GM19463 (cell line): ENCODE results near the gene BSG.

Experiments
- ATAC-seq: cut with Tn5 transposase; IDR thresholded peaks from one replicate; pipeline ENCODE4 v1.9.1; 2021; ENCODE audit warnings: mild to moderate bottlenecking, moderate library complexity; ENCODE audit not compliant: unreplicated experiment

BSG gene

GRCh38 chr19:572140-572742, at the start of gene BSG:
Gene BSG (plus strand): TSS chr19:572596. CDS start chr19:572635, 39 bp downstream.
- ATAC-seq = peak; percentile 75

DNA sequence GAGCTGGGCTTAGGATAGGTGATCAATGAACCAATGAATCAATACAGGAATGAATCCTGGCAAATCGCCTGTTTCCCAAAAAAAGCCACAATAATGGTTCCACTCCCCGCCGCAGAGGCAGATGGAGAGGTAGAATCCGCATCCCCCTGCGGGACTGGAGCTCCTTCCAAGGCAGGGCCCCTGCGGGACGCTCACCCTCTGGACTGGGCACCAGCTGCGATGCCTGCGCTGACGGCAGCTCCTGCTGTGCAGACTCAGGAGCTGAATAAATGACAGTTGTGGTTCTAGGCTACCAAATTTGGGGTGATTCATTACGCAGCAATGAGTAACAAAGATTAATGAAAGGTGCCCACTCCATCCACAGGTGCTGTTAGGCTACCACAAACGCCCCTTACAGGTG, 49.7 kb upstream of the BSG start:
- no peak for ATAC-seq

GRCh38 chr19:524062-524674, 48.2 kb upstream of the BSG start:
- ATAC-seq = no peak

- ATAC-seq = no peak
These were observed 47.4 kb upstream of the BSG start for GRCh38 chr19:525029-525428.

GRCh38 chr19:525857-526419, 46.5 kb upstream of the BSG start:
- no peak for ATAC-seq

- no peak for ATAC-seq
These were observed 42.0 kb upstream of the BSG start for GRCh38 chr19:530134-531008.

DNA sequence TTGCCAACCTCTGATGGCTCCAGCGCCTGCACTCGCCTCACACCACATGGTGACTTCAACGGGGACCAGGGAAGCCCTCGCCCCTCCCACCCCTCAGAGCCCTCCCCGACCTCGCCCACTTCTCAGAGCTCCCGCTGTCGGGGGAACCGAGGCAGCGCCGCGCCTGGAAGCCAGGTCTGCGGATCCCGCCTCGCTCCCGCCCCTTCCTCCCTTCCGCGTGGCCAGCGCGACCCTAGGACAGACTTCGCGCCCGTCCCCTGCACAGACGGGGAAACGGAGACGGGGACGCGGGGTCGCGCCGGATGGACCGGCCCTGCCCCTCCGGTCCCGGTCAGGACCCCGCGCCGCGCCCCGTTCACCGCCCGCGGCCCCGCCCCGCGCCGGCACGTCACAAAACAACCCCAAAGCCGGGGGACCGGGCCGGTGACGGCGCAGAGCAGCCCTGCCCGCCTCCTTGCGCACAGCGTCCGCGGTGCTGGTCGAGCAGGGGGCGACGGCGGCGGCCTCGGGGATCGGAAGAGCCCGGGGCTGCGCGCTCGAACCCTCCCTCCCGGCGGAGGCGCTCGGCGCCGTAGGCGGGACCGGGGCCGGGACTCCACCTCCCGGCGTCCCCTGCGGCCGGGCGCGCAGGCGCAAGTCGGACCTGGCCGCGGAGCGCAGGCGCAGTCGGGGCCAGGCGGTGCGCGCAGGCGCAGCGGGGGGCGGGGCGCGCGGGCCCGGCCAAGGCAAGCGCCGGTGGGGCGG, 41.2 kb upstream of the BSG start:
- peak; percentile 62 for ATAC-seq

- peak; percentile 30 for ATAC-seq
These were observed 40.4 kb upstream of the BSG start, which contains the start of gene CDC34 for GRCh38 chr19:531753-532560. Gene CDC34 (plus strand): TSS chr19:531760. CDS start chr19:531932, 172 bp downstream.

DNA sequence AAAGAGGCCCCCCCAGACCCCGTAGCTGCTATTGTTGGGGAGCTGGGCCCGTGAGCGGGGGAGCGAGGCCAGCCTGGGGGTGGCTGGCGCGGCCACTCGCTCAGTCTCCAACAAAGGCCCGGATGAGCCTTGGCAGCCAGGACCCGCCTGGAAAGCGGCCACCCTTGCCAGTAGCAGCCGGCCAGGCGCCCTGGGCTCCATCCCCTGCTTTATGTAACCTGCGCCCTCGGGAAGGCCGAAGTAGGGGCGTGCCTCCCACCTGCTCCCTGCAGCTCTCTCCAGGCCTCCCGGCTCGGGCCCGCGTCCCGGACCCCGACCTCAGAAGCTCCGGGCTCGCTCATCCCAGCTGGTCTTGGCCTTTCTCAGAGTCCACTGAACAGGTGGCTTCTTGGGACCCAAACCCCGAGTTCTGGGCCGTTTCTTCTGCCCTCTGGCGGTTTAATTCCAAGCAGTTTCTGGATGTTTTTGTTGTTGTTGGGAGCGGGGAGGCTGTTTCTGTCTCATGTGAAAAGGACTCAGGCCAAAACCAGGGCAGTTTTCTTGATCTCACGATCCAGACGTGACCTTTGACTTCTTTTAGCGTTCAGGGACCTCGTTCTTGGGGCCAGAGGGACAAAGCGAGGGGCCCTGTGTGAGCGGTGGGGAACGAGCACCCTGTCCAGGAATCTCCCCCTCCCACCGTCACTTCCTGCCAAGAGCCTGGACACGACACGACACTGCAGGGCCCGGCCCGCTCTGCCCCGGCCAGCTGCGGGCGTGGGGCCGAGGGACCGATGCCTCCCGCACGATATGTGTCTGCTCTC, 39.6 kb upstream of the BSG start:
- ATAC-seq = no peak

DNA sequence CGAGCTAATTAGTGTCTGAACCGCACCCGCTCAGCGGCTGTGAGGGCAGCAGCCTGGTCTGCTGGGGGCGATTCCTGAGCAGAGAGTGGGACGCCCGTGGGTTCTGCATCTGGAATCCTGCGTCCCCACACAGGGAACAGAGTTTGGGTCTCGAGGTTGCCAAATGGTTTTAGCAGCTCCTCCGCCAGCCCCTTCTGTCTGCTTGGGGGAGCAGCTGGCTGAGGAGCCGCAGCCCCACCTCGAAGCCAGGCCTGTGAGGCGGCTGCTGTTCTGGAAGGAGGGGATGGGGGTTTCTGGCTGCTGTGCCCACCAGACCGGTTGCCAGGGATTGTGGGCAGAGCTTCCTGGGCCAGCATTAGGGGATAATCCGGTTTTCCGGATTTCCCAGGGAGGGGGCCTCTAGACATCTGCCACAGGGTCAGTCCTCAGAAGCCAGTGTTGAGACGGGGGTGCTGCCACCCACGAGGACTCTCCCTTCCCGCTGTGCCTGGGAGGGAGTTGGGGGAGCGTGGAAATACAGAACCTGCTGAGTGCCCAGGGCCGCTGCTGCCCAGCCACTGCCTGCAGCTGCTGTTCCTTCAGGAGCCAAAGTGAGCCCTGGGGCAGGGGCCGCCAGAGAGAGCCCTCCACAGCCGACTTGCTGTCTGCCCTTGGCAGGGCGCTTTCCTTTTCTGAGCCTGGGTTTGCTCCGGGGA, 38.9 kb upstream of the BSG start:
- ATAC-seq = no peak

DNA sequence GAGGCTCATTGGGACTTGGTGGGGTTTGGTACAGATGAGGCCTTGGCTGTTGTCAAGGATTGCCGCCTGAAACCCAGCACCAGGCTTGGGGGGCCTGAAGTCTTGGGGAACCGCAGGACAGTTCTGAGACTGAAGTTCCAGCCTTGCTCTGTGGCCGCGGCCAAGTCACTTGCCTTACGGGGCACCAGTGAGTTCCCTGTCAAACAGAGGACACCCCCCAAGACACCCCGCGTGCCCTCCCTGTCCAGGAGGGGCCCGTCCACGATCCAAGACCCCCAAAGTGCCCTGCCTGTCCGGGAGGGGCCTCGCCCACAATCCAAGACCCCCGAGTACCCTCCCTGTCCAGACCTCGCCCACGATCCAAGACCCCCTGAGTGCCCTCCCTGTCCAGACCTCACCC, 38.3 kb upstream of the BSG start:
- ATAC-seq = no peak

- ATAC-seq = no peak
These were observed 37.2 kb upstream of the BSG start for GRCh38 chr19:535017-535835.

GRCh38 chr19:536031-536880, 36.1 kb upstream of the BSG start:
- no peak for ATAC-seq

DNA sequence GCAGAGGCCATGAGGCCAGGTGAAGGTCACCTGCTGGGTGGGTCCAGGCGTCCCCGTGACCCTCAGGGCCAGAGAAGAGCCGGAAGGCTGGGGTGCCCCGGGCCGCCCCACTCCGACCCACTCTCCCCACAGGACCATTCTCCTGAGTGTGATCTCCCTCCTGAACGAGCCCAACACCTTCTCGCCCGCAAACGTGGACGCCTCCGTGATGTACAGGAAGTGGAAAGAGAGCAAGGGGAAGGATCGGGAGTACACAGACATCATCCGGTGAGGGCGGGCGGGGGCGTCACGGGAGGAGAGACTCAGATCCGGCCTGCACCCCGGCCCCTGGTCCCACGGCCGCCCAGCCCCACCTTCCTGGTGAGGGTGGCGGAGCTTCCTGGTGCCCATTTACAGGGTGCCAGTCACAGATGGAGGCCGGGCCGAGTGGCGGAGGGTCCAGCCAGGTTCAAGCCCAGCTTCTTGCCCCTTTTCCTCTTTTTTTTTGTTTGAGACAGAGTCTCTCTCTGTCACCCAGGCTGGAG, 35.5 kb upstream of the BSG start:
- no peak for ATAC-seq

DNA sequence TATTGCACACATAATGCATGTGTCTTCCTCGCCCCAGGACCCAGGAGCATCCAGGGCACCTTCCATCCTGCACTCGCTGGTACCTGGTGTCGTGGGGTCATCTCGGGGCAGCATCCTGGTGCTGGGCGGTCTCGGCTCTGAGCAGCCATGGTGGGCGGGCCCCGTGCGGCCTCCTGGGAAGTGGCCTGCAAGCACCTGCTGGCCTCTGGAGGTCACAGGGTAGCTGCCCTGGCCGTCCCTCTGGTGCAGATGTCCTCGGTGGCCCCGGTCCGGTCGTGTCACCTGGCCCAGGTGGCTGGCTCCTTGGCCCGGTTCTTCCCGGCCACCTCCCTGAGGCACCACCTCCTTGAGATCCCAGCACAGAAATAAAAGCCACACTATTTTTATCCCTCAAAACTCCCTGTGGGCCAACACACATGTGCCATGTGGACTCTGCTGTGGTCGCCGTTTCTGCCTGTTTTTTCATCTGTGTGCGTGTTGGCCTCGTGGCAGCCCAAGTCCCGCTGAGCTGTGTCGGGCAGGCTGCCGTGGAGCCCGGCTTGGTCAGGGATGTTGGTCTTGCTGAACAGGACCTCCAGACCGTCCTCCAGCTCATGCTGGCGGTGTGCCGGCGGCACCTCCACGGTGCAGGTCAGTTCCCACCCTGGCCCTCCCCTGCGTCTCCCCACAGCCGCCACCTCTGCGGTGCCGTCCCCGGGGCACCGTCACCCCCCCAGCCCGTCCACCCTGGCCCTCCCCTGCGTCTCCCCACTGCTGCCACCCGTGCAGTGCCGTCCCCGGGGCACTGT, 33.6 kb upstream of the BSG start:
- ATAC-seq = no peak
